IPS DF 6.9 (cell line): Measurements from ENCODE around the gene ZNF568.
A peak's percentile ranks its signal among the peaks of the same experiment; 100 is the strongest.

Experiments
- DNase-seq: peaks from one replicate; pipeline ENCODE4 v3.0.0-alpha.2; 2013; ENCODE audit warnings: low read depth, low spot score
- H3K27ac ChIP-seq: one replicate; pipeline ENCODE4 v1.5.1; 2013; ENCODE audit warnings: low read length, control low read depth
- H3K27me3 ChIP-seq: 2 replicates; pipeline ENCODE4 v1.6.1; 2013; ENCODE audit warnings: mild to moderate bottlenecking, low read length; ENCODE audit not compliant: control insufficient read depth, insufficient read depth
- H3K36me3 ChIP-seq: 2 replicates; pipeline ENCODE4 v1.6.1; 2013; ENCODE audit warnings: low read length; ENCODE audit not compliant: control insufficient read depth, insufficient read depth
- H3K4me1 ChIP-seq: 2 replicates; pipeline ENCODE4 v1.6.1; 2013; ENCODE audit warnings: low read length; ENCODE audit not compliant: control insufficient read depth, insufficient read depth
- H3K4me3 ChIP-seq: 2 replicates; pipeline ENCODE4 v1.5.1; 2013; ENCODE audit warnings: mild to moderate bottlenecking, low read length
- H3K9me3 ChIP-seq: 2 replicates; pipeline ENCODE4 v1.6.1; 2013; ENCODE audit warnings: low read length, inconsistent platforms; ENCODE audit not compliant: control insufficient read depth, insufficient read depth
- WGBS: extraction: QIAGEN DNeasy Blood & Tissue Kit; methylation state at CpG from one replicate; pipeline ENCODE4 v1.1.7; 2013; ENCODE audit warnings: mixed read lengths, missing lambda C conversion rate; ENCODE audit not compliant: insufficient read length, insufficient coverage; 5-methylcytosine and 5-hydroxymethylcytosine counted together

Gene ZNF568

GRCh38 chr19:36950335-36951119 lies 34.4 kb downstream of the ZNF568 start:
- Histone ChIP-seq H3K27me3 (no peaks in the 10 kb centered on the region), H3K9me3 (no peaks in the 10 kb centered on the region; the same call in 1 of the 2 replicates), H3K4me3 (no peak overlapping the region), H3K4me1 (no peaks in the 10 kb centered on the region), H3K36me3 (no peaks in the 10 kb centered on the region; the same call in 1 of the 2 replicates), H3K27ac (no peak overlapping the region)
- DNase-seq: no peak
- no CpG with 5 or more reads among the region's 5 CpGs for WGBS

DNA sequence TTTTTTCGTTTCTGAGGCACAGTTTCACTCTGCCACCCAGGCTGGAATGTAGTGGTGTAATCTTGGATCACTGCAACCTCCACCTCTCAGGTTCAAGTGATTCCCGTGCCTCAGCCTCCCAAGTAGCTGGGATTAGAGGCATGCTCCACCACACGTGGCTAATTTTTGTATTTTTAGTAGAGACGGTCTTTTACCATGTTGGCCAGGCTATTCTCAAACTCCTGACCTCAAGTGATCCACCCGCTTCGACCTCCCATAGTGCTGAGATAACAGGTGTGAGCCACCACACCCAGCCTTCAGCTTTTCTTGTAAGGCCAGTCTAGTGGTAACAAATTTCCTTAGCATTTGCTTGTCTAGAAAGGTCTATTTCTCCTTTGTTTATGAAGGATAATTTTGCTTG lies 46.2 kb downstream of the ZNF568 start:
- no CpG with 5 or more reads among the region's 6 CpGs for WGBS
- Histone ChIP-seq H3K4me1 (no peaks in the 10 kb centered on the region), H3K27me3 (no peaks in the 10 kb centered on the region), H3K9me3 (no peaks in the 10 kb centered on the region), H3K27ac (no peak overlapping the region), H3K4me3 (no peak overlapping the region), H3K36me3 (no peaks in the 10 kb centered on the region)
- no peak for DNase-seq

- H3K4me3 ChIP-seq: no peak overlapping the region
- H3K27ac ChIP-seq: no peak overlapping the region
- no peaks in the 10 kb centered on the region for H3K9me3 ChIP-seq
- no CpG with 5 or more reads among the region's 2 CpGs for WGBS
- no peaks in the 10 kb centered on the region for H3K36me3 ChIP-seq
- H3K27me3 ChIP-seq: no peaks in the 10 kb centered on the region
- no peaks in the 10 kb centered on the region for H3K4me1 ChIP-seq
- DNase-seq: no peak
Measured at GRCh38 chr19:36963280-36963679, 47.1 kb downstream of the ZNF568 start.

GRCh38 chr19:36972571-36972970 lies 56.4 kb downstream of the ZNF568 start:
- Histone ChIP-seq H3K27me3 (no peaks in the 10 kb centered on the region), H3K36me3 (no peaks in the 10 kb centered on the region), H3K4me3 (peak overlapping the region; percentile 63; the same call in 1 of the 2 replicates), H3K4me1 (no peaks in the 10 kb centered on the region), H3K27ac (no peak overlapping the region), H3K9me3 (no peaks in the 10 kb centered on the region)
- DNase-seq: no peak
- WGBS: no CpG with 5 or more reads among the region's 25 CpGs

DNA sequence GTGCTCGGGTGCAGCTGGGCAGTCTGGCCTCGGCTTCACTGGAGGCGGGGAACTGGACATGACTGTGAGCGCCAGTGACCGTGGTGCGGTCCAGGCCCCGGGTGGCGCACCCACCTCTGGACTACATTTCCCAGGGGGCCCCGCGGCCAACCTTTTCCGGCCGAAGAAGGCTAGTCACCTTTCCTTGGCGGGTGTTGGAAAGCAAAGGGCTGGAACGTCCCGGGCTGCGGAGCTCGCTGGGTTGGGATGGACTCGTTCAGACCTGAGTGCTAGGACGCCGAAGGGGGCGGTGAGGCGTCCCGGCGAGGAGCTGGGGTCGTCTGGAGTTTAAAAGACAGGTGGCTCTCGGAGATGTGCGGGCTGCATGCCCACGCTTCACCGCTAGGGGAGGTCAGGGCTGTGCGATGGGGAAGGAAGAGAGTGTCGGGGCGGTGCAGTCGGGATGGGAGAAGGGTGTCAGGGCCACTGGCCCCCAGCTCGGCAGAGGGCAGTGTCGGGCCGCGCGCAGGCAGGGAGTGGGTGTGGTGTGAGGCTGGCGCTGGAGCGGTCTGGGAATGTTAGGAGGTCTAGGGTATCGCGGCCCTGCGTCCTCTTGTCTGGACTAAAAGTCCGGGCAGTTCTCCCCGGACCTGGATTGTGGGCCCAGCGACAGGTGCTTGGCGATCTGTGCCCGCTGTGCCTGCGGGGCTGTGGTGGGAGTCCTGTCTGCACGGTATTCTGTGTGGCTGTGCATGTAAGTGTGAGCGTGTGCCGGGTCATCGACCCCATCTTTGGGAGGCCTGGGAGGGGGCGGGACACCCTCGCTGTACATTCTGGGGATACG lies 57.1 kb downstream of the ZNF568 start:
- no peaks in the 10 kb centered on the region for H3K36me3 ChIP-seq
- no CpG with 5 or more reads among the region's 56 CpGs for WGBS
- no peaks in the 10 kb centered on the region for H3K9me3 ChIP-seq
- H3K27ac ChIP-seq: no peak overlapping the region
- DNase-seq: peak; percentile 60
- no peaks in the 10 kb centered on the region for H3K27me3 ChIP-seq
- peak overlapping the region; percentile 63; the same call in 1 of the 2 replicates for H3K4me3 ChIP-seq
- no peaks in the 10 kb centered on the region for H3K4me1 ChIP-seq

DNA sequence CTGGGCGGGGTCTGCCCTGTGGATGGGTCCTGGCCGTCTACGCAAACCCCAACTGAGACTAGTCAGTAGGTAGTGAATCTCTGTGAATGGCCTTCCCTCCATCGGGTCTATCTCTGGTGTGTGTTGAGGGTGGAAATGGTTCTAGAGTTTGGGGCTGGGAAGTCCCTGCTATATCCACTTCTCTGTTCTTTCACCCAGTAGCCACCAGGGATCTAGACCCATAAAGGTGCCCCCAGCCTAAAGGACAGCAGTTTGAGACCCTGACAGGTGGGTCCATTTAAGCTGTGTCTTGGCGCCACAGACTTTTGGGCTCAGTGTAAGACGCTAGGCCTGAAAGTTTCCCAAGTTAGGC lies 57.7 kb downstream of the ZNF568 start:
- Histone ChIP-seq H3K36me3 (no peaks in the 10 kb centered on the region), H3K27me3 (no peaks in the 10 kb centered on the region), H3K4me1 (no peaks in the 10 kb centered on the region), H3K27ac (no peak overlapping the region), H3K9me3 (no peaks in the 10 kb centered on the region), H3K4me3 (peak overlapping the region; percentile 63; the same call in 1 of the 2 replicates)
- DNase-seq: no peak
- WGBS: no CpG with 5 or more reads among the region's 6 CpGs

GRCh38 chr19:36986131-36986530 lies 70.0 kb downstream of the ZNF568 start:
- WGBS: no CpG with 5 or more reads among the region's 2 CpGs
- no peaks in the 10 kb centered on the region for H3K27me3 ChIP-seq
- H3K36me3 ChIP-seq: no peaks in the 10 kb centered on the region
- no peak for DNase-seq
- H3K9me3 ChIP-seq: no peaks in the 10 kb centered on the region
- H3K4me3 ChIP-seq: no peak overlapping the region
- no peak overlapping the region for H3K27ac ChIP-seq
- H3K4me1 ChIP-seq: no peaks in the 10 kb centered on the region

DNA sequence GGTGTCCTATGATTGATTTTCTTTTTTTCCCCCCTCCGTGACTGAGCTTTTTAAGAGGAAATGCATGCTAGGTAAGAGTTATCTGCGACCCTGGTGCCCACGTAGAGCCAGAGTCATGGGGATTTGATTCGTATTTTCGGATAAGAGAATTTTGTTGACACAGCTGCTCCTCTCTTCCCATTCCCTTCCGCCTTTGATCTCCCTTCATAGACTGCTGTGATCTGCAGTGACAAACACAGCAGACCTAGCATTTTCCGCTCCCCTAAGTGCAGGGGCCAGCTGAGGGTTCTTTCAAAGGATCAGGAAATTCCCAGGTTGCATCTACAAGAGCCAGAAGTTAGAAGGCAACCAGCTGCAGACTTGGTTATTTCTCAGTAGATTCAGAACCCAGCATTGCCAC lies 70.5 kb downstream of the ZNF568 start:
- no peaks in the 10 kb centered on the region for H3K9me3 ChIP-seq

DNA sequence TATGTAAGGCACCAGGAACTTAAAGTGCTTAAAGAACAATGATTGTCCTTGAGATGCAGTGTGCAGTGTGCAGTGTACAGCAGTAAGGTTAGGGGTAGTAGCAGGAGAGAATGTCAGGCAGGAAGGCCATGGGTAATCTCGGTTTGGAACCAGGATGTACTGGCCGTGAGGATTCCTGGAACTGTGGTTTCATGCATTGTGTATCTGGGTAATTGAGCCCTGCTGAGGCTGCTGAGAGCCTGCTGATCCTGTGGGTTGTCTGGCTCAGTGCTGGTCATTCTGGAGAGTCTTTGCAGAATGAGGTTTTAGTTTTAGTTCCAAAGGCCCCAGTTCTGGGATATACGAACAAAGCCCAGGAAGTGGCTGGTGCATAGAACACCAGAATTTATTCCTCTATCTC lies 71.0 kb downstream of the ZNF568 start:
- Histone ChIP-seq H3K4me1 (no peaks in the 10 kb centered on the region), H3K27ac (no peak overlapping the region), H3K27me3 (no peaks in the 10 kb centered on the region), H3K36me3 (no peaks in the 10 kb centered on the region), H3K9me3 (no peaks in the 10 kb centered on the region), H3K4me3 (no peak overlapping the region)
- no CpG with 5 or more reads among the region's 3 CpGs for WGBS
- DNase-seq: no peak

More for the DNA sequence above, 70.5 kb downstream of the ZNF568 start:
- no peaks in the 10 kb centered on the region for H3K27me3 ChIP-seq
- H3K27ac ChIP-seq: no peak overlapping the region
- WGBS: no CpG with 5 or more reads among the region's 7 CpGs
- no peak overlapping the region for H3K4me3 ChIP-seq
- H3K4me1 ChIP-seq: no peaks in the 10 kb centered on the region
- no peak for DNase-seq
- H3K36me3 ChIP-seq: no peaks in the 10 kb centered on the region

- H3K36me3 ChIP-seq: no peaks in the 10 kb centered on the region; the same call in 1 of the 2 replicates
- no peak overlapping the region for H3K4me3 ChIP-seq
- no peak overlapping the region for H3K27ac ChIP-seq
- no peaks in the 10 kb centered on the region for H3K4me1 ChIP-seq
- WGBS: no CpG with 5 or more reads among the region's 8 CpGs
- DNase-seq: no peak
- no peaks in the 10 kb centered on the region for H3K9me3 ChIP-seq
- no peaks in the 10 kb centered on the region for H3K27me3 ChIP-seq
Measured at GRCh38 chr19:36997152-36997842, 81.2 kb downstream of the ZNF568 start.
